Left lung (tissue), 10 donors: Measurements from ENCODE around the gene RGL1. TPM values are rescaled to one million over a fixed set of nuclear protein-coding genes. Genes with fewer than 3 reads are reported as not detected.

ENCODE experiments used
- ATAC-seq: fragments of 200-7000 bp; cut with Tn5 transposase; one replicate; pipeline ENCODE4 v1.9.1; 2020; ENCODE audit warnings: moderate library complexity
- DNase-seq, 4 donors: peaks; one replicate each; pipeline ENCODE4 v3.0.0-alpha.2; 2013 to 2020
- H3K27ac ChIP-seq, 2 donors: fragments of 200-600 bp; sonication (generic) in 1 of 2; one replicate each; pipeline versions ENCODE4 v1.5.0 to v1.8.0; 2020 to 2021
- H3K27me3 ChIP-seq, 2 donors: fragments of 200-600 bp; sonication (generic) in 1 of 2; one replicate each; pipeline versions ENCODE4 v1.5.0 to v1.8.0; 2020 to 2021
- H3K36me3 ChIP-seq, 2 donors: fragments of 200-600 bp; sonication (generic) in 1 of 2; one replicate each; pipeline versions ENCODE4 v1.5.0 to v1.8.0; 2020 to 2021
- H3K4me1 ChIP-seq, 2 donors: fragments of 200-600 bp; one replicate each; pipeline ENCODE4 v1.8.0; 2021
- H3K4me3 ChIP-seq, 2 donors: fragments of 200-600 bp; sonication (generic) in 1 of 2; one replicate each; pipeline versions ENCODE4 v1.5.0 to v1.8.0; 2020 to 2021; ENCODE audit warnings: mild to moderate bottlenecking in 1 of 2
- H3K9me3 ChIP-seq, 2 donors: fragments of 200-600 bp; sonication (generic) in 1 of 2; one replicate each; pipeline versions ENCODE4 v1.5.0 to v1.8.0; 2020 to 2021
- CTCF ChIP-seq, 2 donors: fragments of 200-600 bp; sonication (generic) in 1 of 2; IDR thresholded peaks; one replicate each; pipeline versions ENCODE4 v1.5.0 to v1.8.0; 2021; ENCODE audit warnings: antibody characterized with exemption in 2 of 2
- intact Hi-C, 2 donors: fragments of 100-400 bp; cut with DNase I; formaldehyde crosslinking; loops; one replicate each; pipeline versions ENCODE4 v1.11.2 to v1.14.2; 2022
- polyA plus RNA-seq, 6 donors: library from polyadenylated mRNA; unstranded; fragments of 120-200 nt; gene quantifications; one replicate each; pipeline ENCODE4 v1.2.1, GENCODE V29; 2013; ENCODE audit not compliant: insufficient read length in 6 of 6
- total RNA-seq, 2 donors: library from RNA; stranded (reverse); fragmentation: NEBNext Ultra II Directional; extraction: Animal tissue kit (Norgen Biotek cat#: 25700); gene quantifications; one replicate each; pipeline ENCODE4 v1.2.1, GENCODE V29; 2021
- donor health status: DM: no; HTN: yes; CAD: no.
- donor health status: DM: no; HTN: no; CAD: no.

RGL1 gene
- total and polyA plus RNA-seq, 8 donors: 33.7 to 52.6 (median 40.9) TPM

- intact Hi-C loops: no loop called here
- ATAC-seq (peak; percentile 9), DNase-seq (no peak)
- Histone ChIP-seq H3K4me3 (no peak overlapping the region), H3K4me1 (peaks cover 24 to 70% of the 10 kb centered on the region in 2 donors), H3K36me3 (peaks cover 0 to 16% of the 10 kb centered on the region in 2 donors), H3K9me3 (no peaks in the 10 kb centered on the region), H3K27ac (peak overlapping the region; percentile 70 to 77), H3K27me3 (no peaks in the 10 kb centered on the region)
- no peak for TF ChIP-seq CTCF (IDR thresholded peaks at IDR 0.05)
Observed at GRCh38 chr1:183871142-183871541, 66.2 kb downstream of the RGL1 start.

- no peak for TF ChIP-seq CTCF (IDR thresholded peaks at IDR 0.05)
- Histone ChIP-seq H3K9me3 (no peaks in the 10 kb centered on the region), H3K36me3 (peaks cover 0 to 11% of the 10 kb centered on the region in 2 donors), H3K27ac (peak overlapping the region in 1 of 2 donors; percentile 77), H3K4me1 (peaks cover 29 to 75% of the 10 kb centered on the region in 2 donors), H3K4me3 (no peak overlapping the region), H3K27me3 (no peaks in the 10 kb centered on the region)
- ATAC-seq (no peak), DNase-seq (no peak)
- intact Hi-C loops: no loop called here
Observed at GRCh38 chr1:183871601-183872000, 66.7 kb downstream of the RGL1 start.

GRCh38 chr1:183872403-183872802, 67.5 kb downstream of the RGL1 start:
- H3K9me3 ChIP-seq: no peaks in the 10 kb centered on the region
- TF ChIP-seq CTCF (IDR thresholded peaks at IDR 0.05): no peak
- H3K36me3 ChIP-seq: peaks cover 0 to 11% of the 10 kb centered on the region in 2 donors
- H3K27ac ChIP-seq: peak overlapping the region; percentile 46 to 77
- intact Hi-C loops: no loop called here
- DNase-seq (peak in 1 of 4 donors; percentile 39), ATAC-seq (peak; percentile 39)
- H3K27me3 ChIP-seq: no peaks in the 10 kb centered on the region
- peaks cover 35 to 83% of the 10 kb centered on the region in 2 donors for H3K4me1 ChIP-seq
- H3K4me3 ChIP-seq: no peak overlapping the region

- Histone ChIP-seq H3K4me1 (peaks cover 35 to 95% of the 10 kb centered on the region in 2 donors), H3K36me3 (peaks cover 0 to 3% of the 10 kb centered on the region in 2 donors), H3K27me3 (no peaks in the 10 kb centered on the region), H3K4me3 (no peak overlapping the region), H3K9me3 (no peaks in the 10 kb centered on the region), H3K27ac (peak overlapping the region; percentile 46 to 77)
- no peak for TF ChIP-seq CTCF (IDR thresholded peaks at IDR 0.05)
- DNase-seq (peak in 1 of 4 donors; percentile 34), ATAC-seq (no peak)
- intact Hi-C loops: no loop called here
Observed at GRCh38 chr1:183873642-183874041, 68.7 kb downstream of the RGL1 start.

GRCh38 chr1:183876309-183876708, 71.4 kb downstream of the RGL1 start:
- TF ChIP-seq CTCF (IDR thresholded peaks at IDR 0.05): no peak
- H3K4me3 ChIP-seq: no peak overlapping the region
- H3K36me3 ChIP-seq: peaks cover 0 to 4% of the 10 kb centered on the region in 2 donors
- no peaks in the 10 kb centered on the region for H3K27me3 ChIP-seq
- peaks cover 31 to 98% of the 10 kb centered on the region in 2 donors for H3K4me1 ChIP-seq
- ATAC-seq (no peak), DNase-seq (no peak)
- H3K9me3 ChIP-seq: no peaks in the 10 kb centered on the region
- intact Hi-C loops: no loop called here
- H3K27ac ChIP-seq: peak overlapping the region; percentile 66 to 72
